Lung (tissue), 12 donors: Measurements from ENCODE around the gene NRGN. TPM values are rescaled to one million over a fixed set of nuclear protein-coding genes. Genes with fewer than 3 reads are reported as not detected.

Source experiments
- ATAC-seq: fragments of 200-7000 bp; cut with Tn5 transposase; one replicate; pipeline ENCODE4 v1.9.1; 2020; ENCODE audit warnings: moderate number of reproducible peaks; ENCODE audit not compliant: insufficient read depth, low FRiP score
- DNase-seq, 3 donors: peaks; one replicate each; pipeline ENCODE4 v3.0.0-alpha.2; 2013 to 2017
- H3K27ac ChIP-seq, 2 donors: one replicate each; pipeline ENCODE4 v1.5.1; 2013; ENCODE audit warnings: mild to moderate bottlenecking in 2 of 2, moderate library complexity in 2 of 2, control low read depth in 1 of 2, inconsistent platforms in 1 of 2, low read depth in 1 of 2, low read length in 1 of 2
- H3K27me3 ChIP-seq, 3 donors: one replicate each; pipeline ENCODE4 v1.5.1; 2013; ENCODE audit warnings: low read length in 2 of 3; ENCODE audit not compliant: control insufficient read depth in 3 of 3, insufficient read depth in 3 of 3
- H3K36me3 ChIP-seq, 4 donors: one replicate each; pipeline ENCODE4 v1.5.1; 2013; ENCODE audit warnings: low read length in 4 of 4, mild to moderate bottlenecking in 1 of 4, moderate library complexity in 1 of 4; ENCODE audit not compliant: control insufficient read depth in 4 of 4, insufficient read depth in 4 of 4
- H3K4me1 ChIP-seq, 5 donors: one replicate each; pipeline ENCODE4 v1.5.1; 2013; ENCODE audit warnings: low read length in 5 of 5, mild to moderate bottlenecking in 2 of 5, moderate library complexity in 1 of 5; ENCODE audit not compliant: control insufficient read depth in 5 of 5, insufficient read depth in 5 of 5
- H3K4me3 ChIP-seq: one replicate; pipeline ENCODE4 v1.5.1; 2013; ENCODE audit warnings: mild to moderate bottlenecking, control low read depth, moderate library complexity
- H3K9ac ChIP-seq, 2 donors: one replicate each; pipeline ENCODE4 v1.5.1; 2013; ENCODE audit warnings: low read length in 2 of 2, control low read depth in 1 of 2; ENCODE audit not compliant: insufficient read depth in 1 of 2
- H3K9me3 ChIP-seq, 4 donors: one replicate each; pipeline ENCODE4 v1.5.1; 2013; ENCODE audit warnings: low read length in 3 of 4, mild to moderate bottlenecking in 1 of 4, moderate library complexity in 1 of 4; ENCODE audit not compliant: control insufficient read depth in 4 of 4, insufficient read depth in 3 of 4
- WGBS, 2 donors: extraction: QIAGEN DNeasy Blood & Tissue Kit; methylation state at CpG; one replicate each; pipeline ENCODE4 v1.1.7; 2013; 5-methylcytosine and 5-hydroxymethylcytosine counted together
- polyA plus RNA-seq, 2 donors: library from polyadenylated mRNA; stranded (reverse); fragments of 200-250 nt; gene quantifications; one replicate each; pipeline ENCODE4 v1.2.1, GENCODE V29; 2013
- total RNA-seq, 2 donors: library from RNA; depleted of rRNA in 1 of 2; stranded (reverse); fragments of >200 nt in 1 of 2; gene quantifications; one replicate each; pipeline ENCODE4 v1.2.1, GENCODE V29; 2014 to 2021
- TF ChIP-seq, protein P1 (sequence below): IDR thresholded peaks from 2 replicates; pipeline ENCODE4 v1.5.1; 2012; ENCODE audit warnings: mild to moderate bottlenecking; ENCODE audit errors: control extremely low read depth, extremely low read depth
- donor health status: control.
- donor health status: control.
- donor health status: Bipolar disorder and iron deficiency.
- donor health status: healthy.
- donor health status: DM: yes; HTN: yes; CAD: no.

The NRGN gene
- total and polyA plus RNA-seq, 4 donors = 27.2 to 250 (median 87.5) TPM

DNA sequence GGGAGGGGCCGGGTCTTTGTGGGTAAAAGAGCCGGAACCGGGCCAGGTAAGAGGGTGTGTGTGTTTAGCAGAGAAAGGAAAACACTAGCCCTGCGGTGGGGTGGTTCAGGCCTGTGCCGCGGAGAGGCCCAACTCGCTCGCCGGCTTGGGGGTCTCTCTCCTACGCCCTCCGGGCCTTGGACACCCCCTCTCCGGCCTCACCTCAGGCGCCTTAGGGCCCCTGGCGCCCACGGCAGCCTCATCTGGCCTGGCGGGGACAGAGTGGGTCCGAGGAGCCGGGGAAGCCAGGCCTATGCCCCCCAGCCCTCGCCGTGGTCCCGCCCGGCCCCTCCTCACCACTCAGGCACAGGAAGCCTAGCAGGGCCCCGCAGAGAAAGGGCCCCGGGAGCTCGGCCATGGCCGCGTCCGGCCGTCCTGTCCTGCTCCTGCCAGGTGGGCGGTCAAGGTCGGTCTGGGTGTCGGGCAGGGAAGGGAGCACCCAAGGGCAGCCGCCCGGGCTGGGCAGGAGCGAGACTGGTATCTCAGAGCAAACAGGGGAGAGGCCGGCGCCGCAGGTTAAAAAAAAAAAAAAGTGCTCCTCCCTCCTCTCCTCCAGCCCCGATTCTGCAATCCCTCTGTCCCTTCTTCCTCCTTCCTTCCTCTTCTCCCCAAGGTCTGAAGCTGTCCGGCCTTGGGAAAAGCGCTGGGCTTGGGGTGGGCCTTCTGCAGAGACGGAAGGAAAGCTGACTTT lies 12.2 kb downstream of the NRGN start, which contains the start of gene VSIG2:
VSIG2 (minus strand) TSS at position 515 of the 730 bp plus-strand sequence; CDS start at position 397, 118 bp downstream.
- TF ChIP-seq, protein P1, sequence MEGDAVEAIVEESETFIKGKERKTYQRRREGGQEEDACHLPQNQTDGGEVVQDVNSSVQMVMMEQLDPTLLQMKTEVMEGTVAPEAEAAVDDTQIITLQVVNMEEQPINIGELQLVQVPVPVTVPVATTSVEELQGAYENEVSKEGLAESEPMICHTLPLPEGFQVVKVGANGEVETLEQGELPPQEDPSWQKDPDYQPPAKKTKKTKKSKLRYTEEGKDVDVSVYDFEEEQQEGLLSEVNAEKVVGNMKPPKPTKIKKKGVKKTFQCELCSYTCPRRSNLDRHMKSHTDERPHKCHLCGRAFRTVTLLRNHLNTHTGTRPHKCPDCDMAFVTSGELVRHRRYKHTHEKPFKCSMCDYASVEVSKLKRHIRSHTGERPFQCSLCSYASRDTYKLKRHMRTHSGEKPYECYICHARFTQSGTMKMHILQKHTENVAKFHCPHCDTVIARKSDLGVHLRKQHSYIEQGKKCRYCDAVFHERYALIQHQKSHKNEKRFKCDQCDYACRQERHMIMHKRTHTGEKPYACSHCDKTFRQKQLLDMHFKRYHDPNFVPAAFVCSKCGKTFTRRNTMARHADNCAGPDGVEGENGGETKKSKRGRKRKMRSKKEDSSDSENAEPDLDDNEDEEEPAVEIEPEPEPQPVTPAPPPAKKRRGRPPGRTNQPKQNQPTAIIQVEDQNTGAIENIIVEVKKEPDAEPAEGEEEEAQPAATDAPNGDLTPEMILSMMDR = no peak
- Histone ChIP-seq H3K27ac (peak within 1 kb of the TSS in 1 of 2 donors; percentile 81), H3K36me3 (peaks cover 0 to 8% (median 0%) of the 10 kb centered on the region in 4 donors), H3K27me3 (peaks cover 0 to 69% (median 60%) of the 10 kb centered on the region in 3 donors), H3K9ac (no peak within 1 kb of the TSS), H3K9me3 (no peaks in the 10 kb centered on the region), H3K4me1 (peaks cover 0 to 31% (median 21%) of the 10 kb centered on the region in 5 donors), H3K4me3 (no peak within 1 kb of the TSS)
- ATAC-seq = peak; percentile 23
- 51 to 75% methylated on average over 42 of the region's 42 CpGs for WGBS, 2 donors
- no peak for DNase-seq

- H3K36me3 ChIP-seq = peaks cover 0 to 8% (median 0%) of the 10 kb centered on the region in 4 donors
- no peaks in the 10 kb centered on the region for H3K9me3 ChIP-seq
- peaks cover 0 to 69% (median 67%) of the 10 kb centered on the region in 3 donors for H3K27me3 ChIP-seq
- TF ChIP-seq, protein P1 = no peak
- DNase-seq (peak; percentile 37 to 71 (median 49)), ATAC-seq (no peak)
- 31 to 37% methylated on average over 10 of the region's 10 CpGs for WGBS, 2 donors
- H3K4me1 ChIP-seq = peaks cover 0 to 26% (median 14%) of the 10 kb centered on the region in 5 donors
- H3K4me3 ChIP-seq = no peak overlapping the region
- H3K9ac ChIP-seq = no peak overlapping the region
- H3K27ac ChIP-seq = peak overlapping the region in 1 of 2 donors; percentile 81
These were observed 12.8 kb downstream of the NRGN start for GRCh38 chr11:124752471-124753102.

DNA sequence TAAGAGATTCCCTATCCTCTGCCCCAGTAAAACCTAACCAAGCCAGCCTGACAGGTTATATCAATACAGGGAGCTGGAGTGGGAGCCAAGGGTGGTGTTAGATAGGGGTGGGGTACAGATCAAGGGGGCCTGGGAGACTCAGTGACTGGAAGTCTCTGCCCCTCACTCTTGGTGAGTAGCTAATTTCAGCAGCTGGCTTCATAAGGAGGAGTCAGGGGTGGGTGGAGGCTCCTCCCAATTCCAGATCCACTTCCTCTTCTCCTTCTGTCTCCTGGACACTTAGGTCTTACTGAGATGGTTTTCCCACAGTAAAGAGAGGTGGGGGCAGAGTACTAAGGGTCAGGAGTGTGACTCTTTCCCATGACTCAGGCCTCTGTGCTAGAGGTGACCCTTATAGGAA lies 13.5 kb downstream of the NRGN start:
- TF ChIP-seq, protein P1 = no peak
- Histone ChIP-seq H3K27ac (peak overlapping the region in 1 of 2 donors; percentile 72), H3K36me3 (peaks cover 0 to 8% (median 0%) of the 10 kb centered on the region in 4 donors), H3K4me1 (peaks cover 0 to 25% (median 16%) of the 10 kb centered on the region in 5 donors), H3K27me3 (peaks cover 0 to 69% (median 65%) of the 10 kb centered on the region in 3 donors), H3K9me3 (no peaks in the 10 kb centered on the region), H3K9ac (no peak overlapping the region), H3K4me3 (no peak overlapping the region)
- ATAC-seq = no peak
- DNase-seq = peak; percentile 28 to 59 (median 36)
